EL (cell line): ENCODE results near the gene PDE1A.

Source experiments
- DNase-seq: peaks from one replicate; pipeline ENCODE4 v3.0.0-alpha.2; 2016

PDE1A gene

GRCh38 chr2:182261860-182262387 is 164.9 kb downstream of the PDE1A start:
- DNase-seq: no peak

DNA sequence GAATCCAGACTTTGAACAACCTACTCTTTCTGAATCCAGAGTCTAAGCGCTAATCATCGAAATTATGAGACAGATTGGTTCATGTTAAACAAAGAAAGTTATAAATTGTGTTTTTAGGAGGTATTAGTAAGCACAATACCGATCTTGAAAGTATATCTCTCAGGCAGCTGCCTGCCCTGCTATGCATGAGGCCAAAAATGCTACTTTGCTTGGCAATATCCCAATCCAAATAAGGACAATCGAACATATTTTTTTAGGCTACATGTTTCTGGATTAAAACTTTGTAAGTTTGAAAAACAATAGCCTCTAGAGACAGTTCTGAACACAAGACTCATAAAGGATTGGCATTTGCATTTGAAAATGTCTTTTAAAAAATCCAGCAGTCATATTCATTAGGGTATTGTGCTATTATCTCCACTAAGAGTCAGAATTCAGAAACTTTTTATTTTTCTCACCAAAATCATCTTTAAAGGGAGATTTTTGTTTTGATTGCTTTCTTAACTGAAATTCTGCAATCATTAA is 167.1 kb downstream of the PDE1A start:
- DNase-seq: peak; percentile 17

- DNase-seq: no peak
Observed at GRCh38 chr2:182252534-182252933, 174.3 kb downstream of the PDE1A start.

DNA sequence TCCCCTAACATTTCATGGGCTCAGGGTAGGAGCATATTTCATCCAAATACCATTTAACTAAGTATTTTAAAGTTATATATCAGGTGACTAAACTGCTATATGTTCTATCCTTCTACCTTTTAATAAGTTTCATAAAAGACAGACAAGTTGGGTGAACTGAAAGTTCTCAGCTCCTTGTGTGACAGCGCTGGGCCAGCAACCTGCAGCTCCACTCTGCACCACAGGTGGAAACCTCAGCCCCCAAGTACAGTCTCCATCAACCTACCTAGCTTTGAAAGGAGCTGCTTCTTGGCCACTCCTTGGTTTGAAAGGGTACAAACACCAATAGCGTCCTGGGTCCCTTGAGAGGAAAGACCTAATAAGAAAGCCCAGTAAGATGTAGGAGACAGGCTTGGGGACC is 177.9 kb downstream of the PDE1A start:
- no peak for DNase-seq

GRCh38 chr2:182248362-182248761 is 178.5 kb downstream of the PDE1A start:
- DNase-seq: no peak

DNA sequence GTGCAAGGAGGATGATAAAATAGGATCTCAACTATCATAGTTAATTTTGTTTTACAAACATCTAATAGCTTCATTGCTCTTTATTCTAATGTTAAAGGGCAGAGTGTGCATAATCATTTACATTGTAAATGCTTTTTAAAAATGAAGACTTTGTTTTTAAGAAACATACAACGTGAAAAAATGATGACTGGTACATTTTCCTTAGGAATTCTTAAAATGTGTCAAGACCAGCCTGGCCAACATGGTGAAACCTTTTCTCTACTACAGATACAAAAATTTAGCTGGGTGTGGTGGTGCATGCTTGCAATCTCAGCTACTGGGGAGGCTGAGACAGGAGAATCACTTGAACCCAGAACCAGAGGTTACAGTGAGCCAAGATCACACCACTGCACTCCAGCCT is 179.0 kb downstream of the PDE1A start:
- DNase-seq: no peak

- no peak for DNase-seq
Observed at GRCh38 chr2:182245963-182246362, 180.9 kb downstream of the PDE1A start.

DNA sequence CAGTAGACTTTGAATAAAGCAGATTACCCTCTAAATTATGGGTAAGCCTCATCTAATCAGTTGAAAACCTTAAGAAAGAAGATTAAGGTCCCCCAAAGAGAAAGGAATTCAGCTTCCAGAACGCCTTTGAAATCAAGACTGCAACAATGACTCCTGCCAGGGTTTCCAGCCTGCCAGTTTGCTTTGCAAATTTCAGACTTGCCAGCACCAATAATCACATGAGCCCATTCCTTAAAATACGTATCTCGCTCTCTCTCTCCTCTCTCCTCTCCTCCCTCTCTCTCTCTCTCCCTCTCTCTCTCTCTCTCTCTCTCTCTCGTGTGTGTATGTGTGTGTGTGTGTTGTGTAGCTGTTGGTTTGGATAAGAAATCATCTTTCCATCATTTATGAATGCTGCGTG is 184.2 kb downstream of the PDE1A start:
- no peak for DNase-seq

DNA sequence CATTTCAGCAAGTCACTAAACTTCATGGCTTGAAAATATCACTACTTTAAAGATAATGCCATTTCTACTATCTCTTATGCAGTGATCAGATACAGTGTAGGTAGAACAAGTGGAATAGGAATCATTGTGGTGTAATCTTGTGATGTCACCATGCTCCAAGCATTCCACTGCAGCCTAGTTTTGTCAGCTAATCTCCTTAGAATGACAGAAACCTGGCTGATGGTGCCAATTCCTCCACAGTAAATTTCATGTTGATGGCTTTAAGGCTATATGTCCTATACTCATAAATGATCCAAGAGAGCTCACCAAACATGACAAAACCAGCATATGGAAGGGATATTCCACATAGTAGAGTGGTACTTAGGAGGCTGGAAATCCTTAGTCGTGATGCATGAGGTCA is 184.9 kb downstream of the PDE1A start:
- no peak for DNase-seq

GRCh38 chr2:182240862-182241371 is 185.9 kb downstream of the PDE1A start:
- DNase-seq: peak; percentile 40

DNA sequence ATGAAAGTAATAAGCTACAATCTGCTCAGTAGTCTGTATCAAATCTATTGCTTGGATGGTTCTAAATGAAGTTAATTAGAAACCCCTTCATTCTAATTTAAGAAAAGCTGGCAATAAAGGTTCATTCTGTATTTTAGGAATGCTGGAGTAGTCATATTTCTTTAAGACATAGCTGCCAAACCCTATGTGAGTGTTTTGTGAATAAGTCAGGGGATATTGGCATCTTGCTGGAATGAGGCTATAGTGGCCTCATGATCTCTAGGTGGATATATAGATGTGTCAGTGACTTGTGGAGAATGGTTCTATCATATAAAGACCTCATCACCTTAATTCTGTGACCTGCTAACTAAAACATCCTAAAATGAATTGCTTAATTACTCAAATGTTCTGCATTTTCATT is 196.3 kb downstream of the PDE1A start:
- DNase-seq: peak; percentile 43

GRCh38 chr2:182229297-182229696 is 197.5 kb downstream of the PDE1A start:
- DNase-seq: peak; percentile 58

- DNase-seq: peak; percentile 68
Observed at GRCh38 chr2:182228741-182229140, 198.1 kb downstream of the PDE1A start.

DNA sequence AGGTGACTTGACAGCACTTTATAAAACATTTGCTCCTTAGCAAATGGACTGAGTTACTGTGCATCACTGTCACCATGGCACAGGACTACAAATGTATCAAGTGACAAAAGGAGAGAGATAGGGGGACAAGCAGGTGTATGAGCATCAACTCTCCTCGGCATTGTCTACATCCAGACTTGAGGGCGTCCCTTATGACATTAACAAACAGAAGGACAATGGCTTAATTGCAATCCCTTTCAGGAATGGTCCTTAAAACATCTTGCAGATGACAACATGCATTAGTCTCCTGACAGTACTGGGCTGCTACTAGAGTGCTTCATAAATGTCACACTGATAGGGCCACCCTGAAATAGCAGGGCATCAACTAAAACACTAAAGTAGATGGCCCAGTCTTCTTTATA is 198.8 kb downstream of the PDE1A start:
- DNase-seq: no peak

GRCh38 chr2:182226807-182227206 is 200.0 kb downstream of the PDE1A start:
- no peak for DNase-seq

GRCh38 chr2:182224669-182225068 is 202.2 kb downstream of the PDE1A start:
- no peak for DNase-seq

DNA sequence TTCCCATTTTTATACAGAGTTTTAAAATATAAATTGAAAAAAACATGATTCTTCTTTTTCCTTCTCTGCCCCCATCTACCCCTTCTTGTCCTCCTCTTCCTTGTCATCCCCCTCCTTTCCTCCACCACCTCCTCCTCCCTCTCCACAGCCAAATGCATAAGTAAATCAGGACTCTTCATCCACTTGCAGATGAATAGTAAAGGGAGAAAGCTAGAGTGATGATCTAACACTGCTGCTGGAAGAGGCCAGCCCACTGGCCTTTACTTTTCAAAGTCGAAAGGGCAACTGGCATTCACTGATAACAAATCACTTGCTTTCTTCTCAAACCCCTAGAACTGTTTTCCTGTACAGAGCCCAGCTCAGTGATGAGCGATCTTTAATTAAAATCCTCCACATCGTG is 205.8 kb downstream of the PDE1A start:
- DNase-seq: no peak

DNA sequence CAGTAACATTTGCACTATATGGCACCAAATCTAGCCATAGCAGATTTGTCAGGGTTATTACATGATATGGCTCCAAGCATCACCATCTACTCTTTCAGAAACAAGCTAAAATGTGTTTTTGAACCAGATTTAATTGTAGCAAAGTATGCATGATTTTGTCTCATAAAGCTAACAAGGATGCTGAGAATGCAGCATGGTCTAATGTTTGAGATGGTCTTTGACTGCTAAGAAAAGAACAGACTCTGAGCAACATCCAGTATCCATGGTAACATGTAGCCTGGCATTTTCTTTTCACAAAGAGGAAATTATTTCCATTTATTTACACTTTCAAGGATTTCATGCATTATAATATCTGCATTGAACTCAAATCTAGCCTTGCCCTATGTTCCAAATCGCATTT is 206.5 kb downstream of the PDE1A start:
- no peak for DNase-seq

DNA sequence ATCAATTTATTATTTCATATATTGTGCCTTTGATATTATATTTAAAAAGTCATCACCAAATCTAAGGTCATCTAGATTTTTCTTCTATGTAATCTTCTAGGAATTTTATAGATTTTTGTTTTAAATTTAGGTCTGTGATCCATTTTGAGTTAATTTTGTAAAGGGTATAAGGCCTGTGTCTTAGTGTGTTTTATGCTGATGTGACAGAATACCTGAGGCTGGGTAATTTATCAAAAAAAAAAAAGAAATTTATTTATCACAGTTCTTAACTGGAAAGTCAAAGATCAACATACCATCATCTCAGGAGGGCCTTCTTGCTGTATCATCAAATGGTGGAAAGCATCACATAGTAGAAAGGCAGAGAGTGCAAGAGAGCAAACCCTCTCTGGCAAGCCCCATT is 216.2 kb downstream of the PDE1A start:
- no peak for DNase-seq

DNA sequence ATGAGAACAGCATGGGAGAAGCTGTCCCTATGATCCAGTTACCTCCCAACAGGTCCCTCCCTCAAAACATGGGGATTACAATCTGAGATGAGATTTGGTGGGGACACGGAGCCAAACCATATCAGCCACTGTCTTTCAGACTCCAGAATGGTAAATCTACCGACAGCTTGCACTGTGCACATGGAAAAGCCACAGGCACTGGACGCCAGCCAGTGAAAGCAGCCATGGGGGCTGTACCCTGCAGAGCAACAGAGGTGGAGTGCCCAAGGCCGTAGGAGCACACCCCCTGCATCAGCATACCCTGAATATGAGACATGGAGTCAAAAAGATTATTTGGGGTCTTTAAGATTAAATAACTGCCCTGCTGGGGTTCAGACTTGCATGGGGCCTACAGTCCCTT is 218.4 kb downstream of the PDE1A start:
- no peak for DNase-seq

DNA sequence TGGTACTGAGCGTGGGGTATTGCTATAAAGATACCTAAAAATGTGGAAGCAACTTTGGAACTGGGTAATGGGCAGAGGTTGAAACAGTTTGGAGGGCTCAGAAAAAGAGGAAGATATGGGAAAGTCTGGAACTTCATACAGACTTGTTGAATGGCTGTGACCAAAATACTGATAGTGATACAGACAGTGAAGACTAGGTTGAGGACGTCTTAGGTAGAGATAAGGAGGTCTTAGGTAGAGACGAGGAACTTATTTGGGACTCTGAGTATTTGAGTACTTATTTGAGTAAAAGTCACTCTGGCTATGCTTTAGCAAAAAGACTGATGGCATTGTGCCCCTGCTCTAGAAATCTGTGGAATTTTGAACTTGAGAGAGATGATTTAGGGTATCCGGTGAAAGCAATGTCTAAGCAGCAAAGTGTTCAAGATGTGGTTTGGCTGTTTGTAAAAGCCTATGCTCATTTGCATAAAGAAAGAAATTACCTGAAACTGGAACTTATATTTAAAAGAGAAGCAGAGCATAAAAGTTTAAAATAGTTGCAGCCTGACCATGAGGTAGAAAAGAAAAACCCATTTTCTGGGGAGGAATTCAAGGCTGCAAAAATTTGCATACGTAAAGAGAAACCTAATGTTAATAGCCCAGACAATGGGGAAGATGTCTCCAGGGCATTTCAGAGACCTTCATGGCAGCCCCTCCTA is 219.6 kb downstream of the PDE1A start:
- DNase-seq: no peak

- DNase-seq: no peak
Observed at GRCh38 chr2:182197529-182197928, 229.3 kb downstream of the PDE1A start.

- DNase-seq: no peak
Observed at GRCh38 chr2:182193291-182193690, 233.5 kb downstream of the PDE1A start.

DNA sequence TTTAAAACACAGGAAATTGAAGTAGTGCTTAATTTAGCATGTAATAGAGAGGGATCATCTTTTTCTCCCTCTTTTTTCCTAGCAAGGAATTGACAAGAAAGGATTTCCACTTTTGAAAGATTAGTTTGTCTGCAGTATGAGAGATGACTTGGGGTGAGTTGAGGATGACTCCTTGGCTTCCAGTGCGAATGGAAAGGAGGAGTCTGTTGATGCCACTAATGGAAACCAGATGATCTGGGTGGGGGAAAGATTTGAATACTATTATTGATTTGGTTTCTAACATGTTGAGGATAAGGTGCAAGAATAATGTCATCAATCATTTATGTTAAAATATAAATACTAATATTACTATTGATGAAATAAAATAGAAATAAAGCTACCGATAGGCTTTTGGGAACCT is 235.8 kb downstream of the PDE1A start:
- DNase-seq: no peak

DNA sequence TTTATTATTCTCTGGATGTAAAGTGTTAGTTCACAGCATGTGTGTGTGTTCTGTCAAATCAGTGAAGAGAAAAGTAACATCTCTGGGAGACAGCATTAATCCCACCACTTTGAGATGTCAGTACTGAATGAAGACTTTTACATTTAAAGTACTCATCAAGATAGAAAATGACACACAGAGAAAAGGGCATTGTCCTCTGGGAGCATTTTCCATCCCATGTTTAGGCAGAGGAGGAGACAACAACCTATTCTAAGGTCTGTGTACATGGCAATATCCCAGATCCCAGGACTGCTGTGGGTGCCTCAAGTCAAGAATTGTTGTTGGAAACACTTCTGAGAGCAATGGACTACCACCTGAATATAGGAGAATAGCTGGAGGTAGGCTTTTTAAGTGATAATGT is 239.7 kb downstream of the PDE1A start:
- no peak for DNase-seq
